PFSK-1 (cell line): ENCODE data around the gene WLS.

Source experiments
- POLR2AphosphoS5 ChIP-seq: IDR thresholded peaks from 2 replicates; pipeline ENCODE4 v1.6.1; 2012; ENCODE audit warnings: low read depth, mild to moderate bottlenecking, control low read depth, low read length, moderate library complexity
- REST ChIP-seq, 2 experiments: IDR thresholded peaks; 2 replicates each; pipeline versions ENCODE4 v1.6.1 to v1.8.0; 2011 to 2012; ENCODE audit warnings: low read depth in 2 of 2, low read length in 2 of 2, control low read depth in 1 of 2, inconsistent platforms in 1 of 2, mild to moderate bottlenecking in 1 of 2, moderate library complexity in 1 of 2; ENCODE audit not compliant: insufficient read depth in 1 of 2
- SIN3A ChIP-seq: IDR thresholded peaks from 2 replicates; pipeline ENCODE4 v1.6.1; 2012; ENCODE audit warnings: mild to moderate bottlenecking, low read length, moderate library complexity, borderline replicate concordance; ENCODE audit not compliant: insufficient read depth
- TAF1 ChIP-seq: IDR thresholded peaks from 2 replicates; pipeline ENCODE4 v1.6.1; 2012; ENCODE audit warnings: low read length, control low read depth, borderline replicate concordance; ENCODE audit not compliant: insufficient read depth

- TF ChIP-seq SIN3A, result no peak
- no peak for TF ChIP-seq POLR2AphosphoS5
- TF ChIP-seq REST (IDR thresholded peaks at IDR 0.05; ENCODE audit: insufficient read depth in 1 of 2, low read depth in 2 of 2, low read length in 2 of 2), result no peak
- TF ChIP-seq TAF1, result no peak
Observed at GRCh38 chr1:68234094-68234493, 1.8 kb upstream of the WLS start.
